ENCODE results near the gene SNRPA. TPM values are rescaled to one million over a fixed set of nuclear protein-coding genes. Genes with fewer than 3 reads are reported as not detected.
A peak's percentile ranks its signal among the peaks of the same experiment; 100 is the strongest.

Gene SNRPA
- total and polyA plus RNA-seq, 2 donors from 2014 or later = 48.7 to 52.6 TPM

DNA sequence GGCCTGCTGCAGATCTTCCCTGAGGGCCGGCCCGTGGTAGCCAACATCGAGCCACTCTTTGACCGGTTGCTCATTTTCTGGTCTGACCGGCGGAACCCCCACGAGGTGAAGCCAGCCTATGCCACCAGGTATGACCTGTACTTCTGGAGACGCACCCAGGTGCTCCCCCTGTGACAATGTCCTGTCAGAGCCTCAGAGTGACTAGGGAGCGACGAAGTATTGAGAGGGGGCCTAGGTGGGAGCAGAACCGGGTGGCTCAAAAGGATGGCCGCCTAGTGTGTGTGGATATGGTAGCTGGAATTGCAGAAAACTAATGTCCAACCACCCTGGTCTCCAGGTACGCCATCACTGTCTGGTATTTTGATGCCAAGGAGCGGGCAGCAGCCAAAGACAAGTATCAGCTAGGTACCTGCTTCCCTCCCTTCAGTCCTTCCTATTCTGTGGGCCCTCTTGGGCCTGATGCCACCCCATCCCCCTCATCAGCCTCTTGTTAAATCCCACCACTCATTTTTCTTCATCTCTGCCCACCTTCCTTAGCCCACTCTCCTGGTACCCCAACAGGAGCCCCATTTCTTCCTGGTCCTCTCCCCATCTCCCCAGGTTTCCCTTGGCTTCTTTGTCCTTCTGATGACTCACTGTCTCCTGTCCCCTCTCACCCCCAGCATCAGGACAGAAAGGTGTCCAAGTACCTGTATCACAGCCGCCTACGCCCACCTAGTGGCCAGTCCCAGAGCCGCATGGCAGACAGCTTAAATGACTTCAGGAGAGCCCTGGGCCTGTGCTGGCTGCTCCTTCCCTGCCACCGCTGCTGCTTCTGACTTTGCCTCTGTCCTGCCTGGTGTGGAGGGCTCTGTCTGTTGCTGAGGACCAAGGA lies 56.4 kb downstream of the SNRPA start:
- H3K4me3 ChIP-seq (ENCODE audit: low read length in 3 of 3) = no peak overlapping the region
- H3K4me1 ChIP-seq (ENCODE audit: control insufficient read depth in 2 of 3, insufficient read depth in 2 of 3, low read depth in 1 of 3, low read length in 3 of 3) = peaks cover 0 to 57% (median 26%) of the 10 kb centered on the region in 3 donors
- FAIRE-seq (no peak), DNase-seq (no peak)
- peaks cover 0 to 14% (median 5%) of the 10 kb centered on the region in 3 donors for H3K36me3 ChIP-seq (ENCODE audit: control insufficient read depth in 2 of 3, insufficient read depth in 3 of 3, low read length in 3 of 3)
- peak overlapping the region in 1 of 2 donors; percentile 41 for H3K27ac ChIP-seq (ENCODE audit: low read depth in 2 of 2, low read length in 2 of 2)
- no peaks in the 10 kb centered on the region for H3K27me3 ChIP-seq (ENCODE audit: control insufficient read depth, insufficient read depth, low read length)
- TF ChIP-seq CTCF (IDR thresholded peaks at IDR 0.05; ENCODE audit: borderline replicate concordance, extremely low read depth, insufficient read depth) = peak; percentile 18
- H3K9me3 ChIP-seq (ENCODE audit: control insufficient read depth in 2 of 3, insufficient read depth in 1 of 3, low read length in 3 of 3) = no peaks in the 10 kb centered on the region
- intact Hi-C loops (cut with DNase I) = loop anchor here (10.0 kb wide), 1 partner anchor 143 kb away; no protein-coding TSS in a partner anchor
- H3K9ac ChIP-seq (ENCODE audit: low read length in 3 of 3) = no peak overlapping the region

DNA sequence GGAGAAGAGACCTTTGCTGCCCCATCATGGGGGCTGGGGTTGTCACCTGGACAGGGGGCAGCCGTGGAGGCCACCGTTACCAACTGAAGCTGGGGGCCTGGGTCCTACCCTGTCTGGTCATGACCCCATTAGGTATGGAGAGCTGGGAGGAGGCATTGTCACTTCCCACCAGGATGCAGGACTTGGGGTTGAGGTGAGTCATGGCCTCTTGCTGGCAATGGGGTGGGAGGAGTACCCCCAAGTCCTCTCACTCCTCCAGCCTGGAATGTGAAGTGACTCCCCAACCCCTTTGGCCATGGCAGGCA lies 57.0 kb downstream of the SNRPA start:
- Histone ChIP-seq H3K27me3 (ENCODE audit: control insufficient read depth, insufficient read depth, low read length) (no peaks in the 10 kb centered on the region), H3K9me3 (ENCODE audit: control insufficient read depth in 2 of 3, insufficient read depth in 1 of 3, low read length in 3 of 3) (no peaks in the 10 kb centered on the region), H3K27ac (ENCODE audit: low read depth in 2 of 2, low read length in 2 of 2) (no peak overlapping the region), H3K4me3 (ENCODE audit: low read length in 3 of 3) (no peak overlapping the region), H3K9ac (ENCODE audit: low read length in 3 of 3) (no peak overlapping the region), H3K4me1 (ENCODE audit: control insufficient read depth in 2 of 3, insufficient read depth in 2 of 3, low read depth in 1 of 3, low read length in 3 of 3) (peaks cover 0 to 53% (median 20%) of the 10 kb centered on the region in 3 donors), H3K36me3 (ENCODE audit: control insufficient read depth in 2 of 3, insufficient read depth in 3 of 3, low read length in 3 of 3) (peaks cover 0 to 14% (median 5%) of the 10 kb centered on the region in 3 donors)
- FAIRE-seq (no peak), DNase-seq (peak in 1 of 5 donors; percentile 69)
- intact Hi-C loops (cut with DNase I) = loop anchor here (10.0 kb wide), 1 partner anchor 143 kb away; no protein-coding TSS in a partner anchor
- no peak for TF ChIP-seq CTCF (IDR thresholded peaks at IDR 0.05; ENCODE audit: borderline replicate concordance, extremely low read depth, insufficient read depth)

DNA sequence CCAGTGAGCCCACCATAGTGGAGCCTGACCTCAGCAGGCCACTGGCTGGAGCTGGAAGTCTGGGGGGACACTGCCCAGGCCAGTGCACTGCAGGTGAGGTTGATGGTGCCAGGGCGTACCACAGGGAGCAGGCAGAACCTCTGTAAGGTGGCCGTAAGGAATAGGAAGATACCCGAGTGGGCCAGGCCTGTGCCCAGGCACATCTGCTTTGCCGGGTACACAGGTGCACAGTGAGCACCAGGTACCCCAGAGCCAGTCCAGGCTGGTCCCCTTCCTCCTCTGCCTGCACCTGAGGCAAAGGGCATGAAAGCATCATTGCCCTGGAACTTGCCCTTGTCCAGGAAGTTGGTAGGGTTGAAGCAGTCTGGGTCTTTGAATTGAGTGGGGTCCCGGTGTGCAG lies 57.5 kb downstream of the SNRPA start:
- H3K4me1 ChIP-seq (ENCODE audit: control insufficient read depth in 2 of 3, insufficient read depth in 2 of 3, low read depth in 1 of 3, low read length in 3 of 3) = peaks cover 0 to 51% (median 14%) of the 10 kb centered on the region in 3 donors
- no peak overlapping the region for H3K27ac ChIP-seq (ENCODE audit: low read depth in 2 of 2, low read length in 2 of 2)
- no peaks in the 10 kb centered on the region for H3K27me3 ChIP-seq (ENCODE audit: control insufficient read depth, insufficient read depth, low read length)
- peak in 1 of 5 donors; percentile 48 for DNase-seq
- H3K9me3 ChIP-seq (ENCODE audit: control insufficient read depth in 2 of 3, insufficient read depth in 1 of 3, low read length in 3 of 3) = no peaks in the 10 kb centered on the region
- peaks cover 0 to 14% (median 5%) of the 10 kb centered on the region in 3 donors for H3K36me3 ChIP-seq (ENCODE audit: control insufficient read depth in 2 of 3, insufficient read depth in 3 of 3, low read length in 3 of 3)
- H3K9ac ChIP-seq (ENCODE audit: low read length in 3 of 3) = no peak overlapping the region
- TF ChIP-seq CTCF (IDR thresholded peaks at IDR 0.05; ENCODE audit: borderline replicate concordance, extremely low read depth, insufficient read depth) = no peak
- no peak overlapping the region for H3K4me3 ChIP-seq (ENCODE audit: low read length in 3 of 3)
- no peak for FAIRE-seq
- intact Hi-C loops (cut with DNase I) = loop anchor here (10.0 kb wide), 1 partner anchor 144 kb away; no protein-coding TSS in a partner anchor

All from kidney (tissue), 14 donors.